Hepatocyte (in vitro differentiated cells): Measurements from ENCODE around the gene C2CD4C. TPM values are rescaled to one million over a fixed set of nuclear protein-coding genes. Genes with fewer than 3 reads are reported as not detected.

Experiments
- DNase-seq: peaks from one replicate; pipeline ENCODE4 v3.0.0-alpha.2; 2016; ENCODE audit warnings: low spot score
- H2AFZ ChIP-seq: fragments of 200-600 bp; sonication (generic); 2 replicates; pipeline ENCODE4 v1.6.0; 2016; ENCODE audit warnings: antibody characterized with exemption, mild to moderate bottlenecking
- H3K27ac ChIP-seq: fragments of 200-600 bp; sonication (generic); 2 replicates; pipeline ENCODE4 v1.5.1; 2016; ENCODE audit warnings: mild to moderate bottlenecking
- H3K27me3 ChIP-seq: fragments of 200-600 bp; sonication (generic); 2 replicates; pipeline ENCODE4 v1.6.1; 2016
- H3K36me3 ChIP-seq: fragments of 200-600 bp; sonication (generic); replicated peaks from 2 replicates; pipeline ENCODE4 v1.5.1; 2016; ENCODE audit warnings: low read depth; ENCODE audit not compliant: insufficient read depth
- H3K4me1 ChIP-seq: fragments of 200-600 bp; sonication (generic); 2 replicates; pipeline ENCODE4 v1.5.1; 2016; ENCODE audit warnings: mild to moderate bottlenecking, moderate library complexity; ENCODE audit not compliant: insufficient read depth
- H3K4me2 ChIP-seq: fragments of 200-600 bp; sonication (generic); 2 replicates; pipeline ENCODE4 v1.6.0; 2016
- H3K4me3 ChIP-seq: fragments of 200-600 bp; sonication (generic); 2 replicates; pipeline ENCODE4 v1.5.1; 2016; ENCODE audit warnings: mild to moderate bottlenecking
- H3K79me2 ChIP-seq: fragments of 200-600 bp; sonication (generic); 2 replicates; pipeline ENCODE4 v1.6.0; 2017; ENCODE audit warnings: mild to moderate bottlenecking
- H3K9me2 ChIP-seq: fragments of 200-600 bp; sonication (generic); replicated peaks from 2 replicates; pipeline ENCODE4 v1.6.0; 2017; ENCODE audit warnings: mild to moderate bottlenecking; ENCODE audit not compliant: insufficient read depth
- H3K9me3 ChIP-seq: fragments of 200-600 bp; sonication (generic); 2 replicates; pipeline ENCODE4 v1.5.1; 2016; ENCODE audit warnings: low read depth, mild to moderate bottlenecking
- H4K20me1 ChIP-seq: fragments of 200-600 bp; sonication (generic); 2 replicates; pipeline ENCODE4 v1.6.0; 2016; ENCODE audit warnings: mild to moderate bottlenecking; ENCODE audit not compliant: insufficient read depth, poor library complexity, severe bottlenecking
- CTCF ChIP-seq: fragments of 200-600 bp; sonication (generic); IDR thresholded peaks from 2 replicates; pipeline ENCODE4 v1.5.1; 2016; ENCODE audit warnings: antibody characterized with exemption, mild to moderate bottlenecking; ENCODE audit not compliant: poor library complexity
- EZH2 ChIP-seq: fragments of 200-600 bp; sonication (generic); IDR thresholded peaks from 2 replicates; pipeline ENCODE4 v1.6.1; 2016; ENCODE audit warnings: antibody characterized with exemption, mild to moderate bottlenecking, borderline replicate concordance
- EZH2phosphoT487 ChIP-seq: fragments of 200-600 bp; sonication (generic); IDR thresholded peaks from one replicate; pipeline ENCODE4 v1.6.1; 2018; ENCODE audit warnings: antibody characterized with exemption, mild to moderate bottlenecking, low read depth, moderate library complexity; ENCODE audit not compliant: unreplicated experiment, severe bottlenecking
- WGBS: methylation state at CpG from one replicate; pipeline ENCODE4 v1.1.6; 2016; ENCODE audit warnings: low lambda C conversion rate; ENCODE audit errors: missing lambda C conversion rate; 5-methylcytosine and 5-hydroxymethylcytosine counted together
- polyA plus RNA-seq: library from polyadenylated mRNA; unstranded; fragments of >200 nt; fragmentation: Nextera tagmentation; extraction: Ambion mirVana; gene quantifications from 2 replicates; pipeline ENCODE4 v1.2.1, GENCODE V29; 2016
- total RNA-seq: library from RNA; depleted of rRNA; stranded (reverse); fragments of >200 nt; gene quantifications from 2 replicates; pipeline ENCODE4 v1.2.3, GENCODE V29; 2014

Gene C2CD4C
- total and polyA plus RNA-seq, 2 experiments from 2014 or later, result 3.4 to 4.6 TPM

- Histone ChIP-seq H2AFZ (no peak overlapping the region), H3K4me2 (no peak overlapping the region), H3K9me2 (no peaks in the 10 kb centered on the region), H3K79me2 (no peaks in the 10 kb centered on the region), H3K36me3 (no peaks in the 10 kb centered on the region), H3K27ac (no peak overlapping the region), H3K27me3 (no peaks in the 10 kb centered on the region), H3K4me1 (no peaks in the 10 kb centered on the region), H3K9me3 (no peaks in the 10 kb centered on the region), H3K4me3 (no peak overlapping the region), H4K20me1 (no peaks in the 10 kb centered on the region)
- TF ChIP-seq CTCF (no peak), EZH2phosphoT487 (no peak), EZH2 (no peak)
- 97% methylated on average over 11 of the region's 11 CpGs for WGBS
- no peak for DNase-seq
Observed at GRCh38 chr19:402786-403185, 6.2 kb downstream of the C2CD4C start.

DNA sequence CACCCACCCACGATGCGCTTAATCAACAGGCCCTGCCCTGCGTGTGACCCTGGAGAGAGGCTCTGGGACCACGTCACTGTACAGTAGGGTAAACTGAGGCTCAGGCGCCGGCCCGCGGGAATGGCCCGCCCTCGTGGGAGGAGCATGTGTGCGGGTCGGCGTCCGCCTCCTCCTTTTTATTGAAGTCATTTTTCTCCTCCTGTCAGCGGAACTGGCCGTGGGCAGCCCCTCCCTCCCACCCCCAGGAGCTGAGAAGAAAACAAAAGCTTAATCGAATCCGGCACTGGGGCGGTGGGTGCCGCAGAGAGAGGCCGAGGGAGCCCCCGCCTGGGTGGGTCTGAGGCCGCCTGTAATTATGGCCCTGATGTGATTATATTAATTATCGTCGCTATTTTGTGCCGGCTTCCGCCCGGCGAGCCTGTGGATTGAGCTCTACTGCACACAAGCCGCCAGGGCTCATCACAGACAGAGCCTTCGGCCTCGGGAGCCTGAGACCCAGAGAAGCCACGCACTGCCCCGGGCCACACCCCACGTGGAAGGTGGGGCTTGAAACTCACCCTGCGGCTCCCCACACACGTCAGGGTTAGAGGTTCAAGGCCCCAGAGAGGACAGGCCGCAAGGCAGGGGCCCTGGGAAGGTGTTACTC, 7.0 kb downstream of the C2CD4C start:
- WGBS, result 68% methylated on average over 31 of the region's 38 CpGs
- Histone ChIP-seq H3K4me1 (no peaks in the 10 kb centered on the region), H2AFZ (no peak overlapping the region), H4K20me1 (no peaks in the 10 kb centered on the region), H3K4me3 (no peak overlapping the region), H3K36me3 (no peaks in the 10 kb centered on the region), H3K9me3 (no peaks in the 10 kb centered on the region), H3K27ac (no peak overlapping the region), H3K4me2 (no peak overlapping the region), H3K9me2 (no peaks in the 10 kb centered on the region), H3K79me2 (no peaks in the 10 kb centered on the region), H3K27me3 (no peaks in the 10 kb centered on the region)
- TF ChIP-seq EZH2, result no peak
- TF ChIP-seq EZH2phosphoT487, result no peak
- DNase-seq, result no peak

DNA sequence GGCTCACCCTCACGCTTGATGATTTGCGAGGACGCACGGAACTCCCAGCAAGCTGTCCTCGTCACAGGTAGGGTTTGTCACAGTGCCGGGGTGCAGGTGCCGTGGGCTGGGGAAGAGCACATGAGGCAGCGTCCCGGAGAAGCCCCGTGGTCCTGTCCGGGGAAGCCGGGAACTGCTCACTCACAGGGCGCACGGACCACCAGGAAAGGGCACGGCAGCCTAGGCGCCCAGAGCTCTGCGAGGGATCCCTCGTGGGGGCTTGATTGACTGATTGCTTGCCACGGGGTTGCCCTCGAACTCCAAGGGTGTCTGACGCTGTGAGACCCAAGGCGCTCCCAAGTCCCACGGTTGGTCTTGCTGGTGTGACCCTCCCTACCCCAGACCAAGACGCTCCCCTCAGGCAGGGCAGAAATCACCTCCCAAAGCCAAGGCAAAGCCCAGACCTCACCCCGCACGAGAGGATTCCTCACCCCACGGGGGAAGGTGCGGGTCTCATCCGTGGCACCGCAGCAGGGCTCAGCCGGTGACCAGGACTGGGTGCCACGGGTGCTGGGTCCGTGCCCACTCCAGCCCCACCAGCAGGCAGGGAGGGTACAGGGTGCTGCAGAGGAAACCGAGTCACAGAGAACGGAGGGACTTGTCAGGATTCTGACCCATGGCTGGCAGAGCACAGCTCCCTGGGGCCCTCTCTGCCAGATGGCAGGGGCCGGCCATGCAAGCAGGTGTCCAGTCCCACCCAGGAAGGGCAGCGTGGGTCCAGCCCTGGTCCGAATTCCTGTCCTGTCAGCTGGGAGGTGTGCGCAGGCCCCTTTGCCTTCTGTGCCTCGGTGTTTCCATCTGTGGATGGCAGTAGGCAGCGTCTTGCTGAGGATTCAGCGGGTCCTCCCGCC, 7.7 kb downstream of the C2CD4C start:
- no peak overlapping the region for H3K4me2 ChIP-seq
- no peaks in the 10 kb centered on the region for H3K36me3 ChIP-seq
- H3K9me3 ChIP-seq, result no peaks in the 10 kb centered on the region
- 91% methylated on average over 37 of the region's 43 CpGs for WGBS
- H3K79me2 ChIP-seq, result no peaks in the 10 kb centered on the region
- H3K4me3 ChIP-seq, result no peak overlapping the region
- H3K9me2 ChIP-seq, result no peaks in the 10 kb centered on the region
- no peaks in the 10 kb centered on the region for H3K4me1 ChIP-seq
- no peaks in the 10 kb centered on the region for H3K27me3 ChIP-seq
- no peak for TF ChIP-seq EZH2phosphoT487
- no peak for TF ChIP-seq CTCF
- TF ChIP-seq EZH2, result no peak
- no peak overlapping the region for H3K27ac ChIP-seq
- DNase-seq, result no peak
- H4K20me1 ChIP-seq, result no peaks in the 10 kb centered on the region
- H2AFZ ChIP-seq, result no peak overlapping the region

GRCh38 chr19:399370-399769, 9.6 kb downstream of the C2CD4C start:
- no peak overlapping the region for H2AFZ ChIP-seq
- no peaks in the 10 kb centered on the region for H4K20me1 ChIP-seq
- H3K4me1 ChIP-seq, result no peaks in the 10 kb centered on the region
- H3K9me2 ChIP-seq, result no peaks in the 10 kb centered on the region
- no peak for DNase-seq
- H3K4me2 ChIP-seq, result no peak overlapping the region
- no peak overlapping the region for H3K4me3 ChIP-seq
- no peaks in the 10 kb centered on the region for H3K79me2 ChIP-seq
- no CpG with 5 or more reads among the region's 9 CpGs for WGBS
- H3K27ac ChIP-seq, result no peak overlapping the region
- H3K27me3 ChIP-seq, result no peaks in the 10 kb centered on the region
- no peaks in the 10 kb centered on the region for H3K36me3 ChIP-seq
- TF ChIP-seq CTCF (no peak), EZH2phosphoT487 (no peak), EZH2 (no peak)
- H3K9me3 ChIP-seq, result no peaks in the 10 kb centered on the region
